ENCODE results near the gene RSPO1.

RSPO1 gene

GRCh38 chr1:37656026-37656425 lies 21.3 kb upstream of the RSPO1 start:
- DNase-seq, result no peak

- no peak for DNase-seq
These were observed 20.6 kb upstream of the RSPO1 start for GRCh38 chr1:37655274-37655673.

- DNase-seq, result no peak
These were observed 19.2 kb upstream of the RSPO1 start for GRCh38 chr1:37653906-37654305.

- no peak for DNase-seq
These were observed 18.3 kb upstream of the RSPO1 start for GRCh38 chr1:37652976-37653375.

- DNase-seq, result no peak
These were observed 17.1 kb upstream of the RSPO1 start for GRCh38 chr1:37651803-37652202.

GRCh38 chr1:37650721-37651120 lies 16.0 kb upstream of the RSPO1 start:
- DNase-seq, result no peak

GRCh38 chr1:37650173-37650572 lies 15.5 kb upstream of the RSPO1 start:
- DNase-seq, result no peak

- DNase-seq, result no peak
These were observed 12.6 kb upstream of the RSPO1 start for GRCh38 chr1:37647281-37647680.

- DNase-seq, result no peak
These were observed 6.4 kb upstream of the RSPO1 start for GRCh38 chr1:37641059-37641458.

GRCh38 chr1:37636435-37636834 lies 1.7 kb upstream of the RSPO1 start:
- DNase-seq, result no peak

- no peak for DNase-seq
These were observed 555 bp upstream of the RSPO1 start for GRCh38 chr1:37634992-37635902.

GRCh38 chr1:37633938-37634243 lies 801 bp downstream of the RSPO1 start:
- no peak for DNase-seq

- no peak for DNase-seq
These were observed 1.4 kb downstream of the RSPO1 start for GRCh38 chr1:37633040-37633937.

GRCh38 chr1:37631036-37631435 lies 3.7 kb downstream of the RSPO1 start:
- no peak for DNase-seq

- no peak for DNase-seq
These were observed 4.2 kb downstream of the RSPO1 start for GRCh38 chr1:37630426-37631028.

GRCh38 chr1:37629726-37630425 lies 4.8 kb downstream of the RSPO1 start:
- DNase-seq, result no peak

GRCh38 chr1:37629008-37629407 lies 5.7 kb downstream of the RSPO1 start:
- DNase-seq, result no peak

GRCh38 chr1:37628026-37628556 lies 6.6 kb downstream of the RSPO1 start:
- DNase-seq, result no peak

- no peak for DNase-seq
These were observed 12.6 kb downstream of the RSPO1 start for GRCh38 chr1:37622131-37622530.

GRCh38 chr1:37621326-37621870 lies 13.3 kb downstream of the RSPO1 start:
- DNase-seq, result no peak

GRCh38 chr1:37620707-37621106 lies 14.0 kb downstream of the RSPO1 start:
- no peak for DNase-seq

GRCh38 chr1:37616330-37616729 lies 18.4 kb downstream of the RSPO1 start:
- DNase-seq, result no peak

Data from NCI-H446 (cell line).